Retina (tissue), 1 donor: ENCODE results near the gene RRP1.

Experiments
- DNase-seq: peaks from one replicate; pipeline ENCODE4 v3.0.0-alpha.2; 2016

RRP1 gene

GRCh38 chr21:43789276-43790009, at the start of gene RRP1:
Gene RRP1 (plus strand): TSS chr21:43789577. CDS start chr21:43789630, 53 bp downstream.
- DNase-seq: peak; percentile 98

GRCh38 chr21:43739621-43740435, 49.5 kb upstream of the RRP1 start:
- DNase-seq: no peak

GRCh38 chr21:43740497-43741156, 48.8 kb upstream of the RRP1 start:
- DNase-seq: peak; percentile 80

GRCh38 chr21:43741423-43742096, 47.8 kb upstream of the RRP1 start:
- peak; percentile 53 for DNase-seq

GRCh38 chr21:43743947-43744346, 45.4 kb upstream of the RRP1 start:
- no peak for DNase-seq

- no peak for DNase-seq
Measured at GRCh38 chr21:43744725-43745124, 44.7 kb upstream of the RRP1 start.

- no peak for DNase-seq
Measured at GRCh38 chr21:43745772-43746517, 43.4 kb upstream of the RRP1 start.

- no peak for DNase-seq
Measured at GRCh38 chr21:43748622-43749021, 40.8 kb upstream of the RRP1 start.

GRCh38 chr21:43749651-43750262, 39.6 kb upstream of the RRP1 start:
- DNase-seq: no peak

- no peak for DNase-seq
Measured at GRCh38 chr21:43750339-43751033, 38.9 kb upstream of the RRP1 start.

GRCh38 chr21:43751955-43752591, 37.3 kb upstream of the RRP1 start:
- DNase-seq: no peak

- DNase-seq: no peak
Measured at GRCh38 chr21:43752758-43753438, 36.5 kb upstream of the RRP1 start.

GRCh38 chr21:43753439-43753799, 36.0 kb upstream of the RRP1 start:
- DNase-seq: no peak

GRCh38 chr21:43754948-43755781, 34.2 kb upstream of the RRP1 start:
- DNase-seq: no peak

GRCh38 chr21:43755820-43756594, 33.4 kb upstream of the RRP1 start:
- no peak for DNase-seq

GRCh38 chr21:43757601-43758000, 31.8 kb upstream of the RRP1 start:
- DNase-seq: no peak

- DNase-seq: no peak
Measured at GRCh38 chr21:43758111-43758641, 31.2 kb upstream of the RRP1 start.

- no peak for DNase-seq
Measured at GRCh38 chr21:43758811-43759210, 30.6 kb upstream of the RRP1 start.
